Measurements from ENCODE around the gene TMEM154.

Gene TMEM154

DNA sequence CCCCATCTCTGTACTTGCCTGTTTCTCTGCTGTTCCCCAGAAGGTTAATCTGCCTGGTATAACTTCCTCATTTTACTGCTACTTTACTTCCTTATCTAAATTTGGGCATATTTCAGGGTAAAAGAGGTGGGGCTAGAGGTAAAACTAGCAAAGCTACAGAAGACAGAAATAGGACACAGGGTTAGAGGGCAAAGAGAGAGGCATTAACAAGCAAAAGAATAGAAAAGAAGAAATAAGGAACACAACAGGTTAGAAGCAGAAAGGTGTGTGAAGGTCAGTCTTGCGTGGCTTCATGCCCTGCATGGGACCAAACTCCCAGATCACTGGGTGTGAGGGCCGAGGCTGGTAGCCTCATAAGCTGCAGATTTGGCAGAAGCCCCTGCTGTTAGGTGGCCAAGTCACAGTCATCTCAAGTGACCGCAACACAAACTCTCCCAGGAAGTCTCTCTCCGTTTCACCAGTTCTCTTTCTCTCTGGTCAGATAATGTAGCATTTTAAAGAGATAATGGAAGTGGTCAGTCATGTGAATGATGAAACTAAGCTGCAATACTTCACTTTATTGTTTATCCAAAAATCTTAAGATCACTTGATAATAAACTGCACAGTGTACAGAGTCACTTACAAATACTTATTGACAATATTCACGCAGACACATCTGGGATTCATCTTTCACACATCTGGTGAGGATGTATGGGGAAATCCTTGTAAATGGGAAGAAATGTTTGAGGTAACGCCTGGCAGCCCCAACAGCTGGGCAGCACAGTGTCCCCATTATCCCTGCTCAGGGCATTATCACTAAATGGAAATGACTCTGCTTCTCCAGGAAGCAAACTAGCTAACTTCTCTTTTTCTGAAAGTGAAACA is 16.4 kb downstream of the TMEM154 start:
- no peak for DNase-seq (ENCODE audit: low spot score)
- in situ Hi-C loops (cut with MboI; ENCODE audit: low sequenced_read_pairs, unreplicated experiment) = no loop called here
- TF ChIP-seq, protein P1, sequence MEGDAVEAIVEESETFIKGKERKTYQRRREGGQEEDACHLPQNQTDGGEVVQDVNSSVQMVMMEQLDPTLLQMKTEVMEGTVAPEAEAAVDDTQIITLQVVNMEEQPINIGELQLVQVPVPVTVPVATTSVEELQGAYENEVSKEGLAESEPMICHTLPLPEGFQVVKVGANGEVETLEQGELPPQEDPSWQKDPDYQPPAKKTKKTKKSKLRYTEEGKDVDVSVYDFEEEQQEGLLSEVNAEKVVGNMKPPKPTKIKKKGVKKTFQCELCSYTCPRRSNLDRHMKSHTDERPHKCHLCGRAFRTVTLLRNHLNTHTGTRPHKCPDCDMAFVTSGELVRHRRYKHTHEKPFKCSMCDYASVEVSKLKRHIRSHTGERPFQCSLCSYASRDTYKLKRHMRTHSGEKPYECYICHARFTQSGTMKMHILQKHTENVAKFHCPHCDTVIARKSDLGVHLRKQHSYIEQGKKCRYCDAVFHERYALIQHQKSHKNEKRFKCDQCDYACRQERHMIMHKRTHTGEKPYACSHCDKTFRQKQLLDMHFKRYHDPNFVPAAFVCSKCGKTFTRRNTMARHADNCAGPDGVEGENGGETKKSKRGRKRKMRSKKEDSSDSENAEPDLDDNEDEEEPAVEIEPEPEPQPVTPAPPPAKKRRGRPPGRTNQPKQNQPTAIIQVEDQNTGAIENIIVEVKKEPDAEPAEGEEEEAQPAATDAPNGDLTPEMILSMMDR (IDR thresholded peaks at IDR 0.05; ENCODE audit: borderline replicate concordance, control extremely low read depth, extremely low read depth, insufficient read depth, missing control alignments) = no peak

DNA sequence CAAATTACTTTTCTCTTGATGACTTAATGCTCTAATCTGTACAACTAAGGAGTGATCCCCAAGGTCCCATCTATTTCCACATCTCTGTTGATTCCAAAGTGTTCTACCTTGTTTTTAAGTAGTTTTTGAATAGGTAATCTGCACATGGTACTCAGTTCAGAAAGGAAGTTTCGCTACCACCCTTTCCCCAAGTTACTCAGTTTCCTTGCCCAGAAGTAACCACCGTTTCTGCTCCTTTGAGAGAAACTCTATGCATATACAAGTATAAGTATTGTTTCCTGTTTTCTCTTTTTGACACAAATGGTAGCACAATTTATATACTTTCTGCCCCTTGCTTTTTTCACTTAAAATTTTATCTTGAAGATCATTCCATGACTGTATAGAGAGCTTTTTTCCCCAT is 18.1 kb downstream of the TMEM154 start:
- DNase-seq (ENCODE audit: low spot score) = no peak
- in situ Hi-C loops (cut with MboI; ENCODE audit: low sequenced_read_pairs, unreplicated experiment) = no loop called here
- TF ChIP-seq, protein P1 (IDR thresholded peaks at IDR 0.05; ENCODE audit: borderline replicate concordance, control extremely low read depth, extremely low read depth, insufficient read depth, missing control alignments) = no peak

DNA sequence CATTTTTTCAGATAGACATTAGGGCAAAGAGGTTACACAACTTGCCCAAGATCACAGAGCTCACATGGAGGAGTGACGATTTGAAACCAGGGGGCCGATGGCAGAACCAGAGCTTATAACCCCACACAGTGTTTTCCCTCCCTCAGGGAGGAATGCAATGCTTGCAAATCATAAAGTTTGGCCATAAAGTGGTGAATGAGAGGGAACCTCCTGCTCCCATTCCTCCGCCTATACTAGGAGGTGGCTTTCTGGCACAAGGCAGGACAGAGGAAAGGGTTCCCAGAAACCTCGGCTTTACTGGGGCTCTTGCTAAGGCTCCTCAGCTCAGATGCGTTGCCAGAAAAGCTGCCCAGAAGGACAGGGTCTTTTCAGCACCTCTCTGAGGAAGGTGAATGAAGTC is 19.3 kb downstream of the TMEM154 start:
- in situ Hi-C loops (cut with MboI; ENCODE audit: low sequenced_read_pairs, unreplicated experiment) = no loop called here
- TF ChIP-seq, protein P1 (IDR thresholded peaks at IDR 0.05; ENCODE audit: borderline replicate concordance, control extremely low read depth, extremely low read depth, insufficient read depth, missing control alignments) = no peak

DNA sequence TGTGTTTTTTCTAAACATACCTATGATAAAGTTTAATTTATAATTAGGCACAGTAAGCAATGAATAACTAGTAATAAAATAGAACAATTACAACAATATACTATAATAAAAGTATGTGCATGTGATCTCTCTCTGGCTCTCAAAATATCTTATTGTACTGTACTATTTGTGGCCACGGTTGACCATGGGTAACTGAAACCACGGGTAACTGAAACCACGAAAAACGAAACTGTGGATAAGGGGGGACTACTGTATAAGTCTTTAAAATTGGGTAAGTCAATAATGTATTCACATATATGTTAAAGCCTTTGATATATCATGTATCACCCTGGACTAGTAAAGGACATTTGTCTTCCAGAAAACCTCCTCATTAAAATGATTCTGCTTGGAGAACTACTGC is 20.0 kb downstream of the TMEM154 start:
- TF ChIP-seq, protein P1 (IDR thresholded peaks at IDR 0.05; ENCODE audit: borderline replicate concordance, control extremely low read depth, extremely low read depth, insufficient read depth, missing control alignments) = no peak
- DNase-seq (ENCODE audit: low spot score) = no peak
- in situ Hi-C loops (cut with MboI; ENCODE audit: low sequenced_read_pairs, unreplicated experiment) = no loop called here

More for the DNA sequence above, 19.3 kb downstream of the TMEM154 start:
- no peak for DNase-seq (ENCODE audit: low spot score)

DNA sequence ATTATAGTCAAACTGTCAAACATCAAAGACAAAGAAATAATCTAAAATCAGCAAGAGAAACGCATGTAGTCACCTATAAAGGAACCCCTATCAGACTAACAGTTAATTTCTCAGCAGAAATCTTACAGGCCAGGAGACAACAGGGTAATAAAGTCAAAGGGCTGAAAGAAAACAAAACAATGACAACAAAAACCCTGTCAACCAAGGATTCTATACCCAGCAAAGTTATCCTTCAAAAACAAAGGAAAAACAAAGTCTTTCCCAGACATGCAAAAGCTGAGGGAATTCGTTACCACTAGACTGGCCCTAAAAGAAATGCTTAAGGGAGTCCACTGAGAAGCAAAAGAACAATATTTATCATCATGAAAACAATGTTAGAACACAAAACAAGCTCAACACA is 22.1 kb downstream of the TMEM154 start:
- TF ChIP-seq, protein P1 (IDR thresholded peaks at IDR 0.05; ENCODE audit: borderline replicate concordance, control extremely low read depth, extremely low read depth, insufficient read depth, missing control alignments) = no peak
- DNase-seq (ENCODE audit: low spot score) = no peak
- in situ Hi-C loops (cut with MboI; ENCODE audit: low sequenced_read_pairs, unreplicated experiment) = no loop called here

DNA sequence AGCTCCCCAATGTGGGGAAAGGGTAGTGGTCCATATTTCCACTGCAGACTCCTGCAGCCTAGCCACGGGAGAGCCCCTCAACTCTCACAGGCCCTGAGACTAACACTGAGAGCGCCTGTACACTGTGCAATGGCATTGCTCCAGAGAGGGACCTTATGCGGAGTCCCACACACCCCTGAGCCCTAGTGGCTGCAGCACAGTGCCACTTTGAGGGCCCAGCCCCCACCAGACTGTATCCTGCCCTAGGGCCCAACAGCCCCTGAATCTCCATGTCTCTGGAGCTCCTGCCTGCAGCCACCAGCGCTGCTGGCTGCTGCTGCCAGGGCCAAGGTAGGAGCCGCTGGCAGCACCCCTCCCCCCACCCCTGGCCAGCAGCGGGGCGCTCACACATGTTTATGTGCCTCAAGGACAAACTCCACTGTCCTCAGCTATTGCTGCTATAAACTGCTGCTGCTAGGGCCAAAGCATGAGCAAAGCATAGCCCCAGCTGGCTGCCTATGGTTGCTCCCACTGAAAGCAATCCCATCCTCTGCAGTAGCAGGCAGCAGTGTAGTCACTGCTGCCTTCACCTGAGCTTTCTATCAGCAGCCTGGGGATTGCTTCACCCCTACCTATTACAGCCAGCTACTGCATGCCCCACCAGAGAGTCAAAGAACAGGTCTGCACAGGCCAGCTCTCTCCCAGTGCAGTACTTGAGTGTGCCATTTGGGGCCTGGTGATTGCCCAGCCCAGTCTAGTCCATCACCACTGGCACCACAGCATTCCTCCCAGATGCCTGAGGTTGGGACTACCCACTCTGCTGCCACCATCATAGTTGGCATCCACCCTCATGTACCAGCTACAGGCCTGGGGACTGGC is 24.3 kb downstream of the TMEM154 start:
- TF ChIP-seq, protein P1 (IDR thresholded peaks at IDR 0.05; ENCODE audit: borderline replicate concordance, control extremely low read depth, extremely low read depth, insufficient read depth, missing control alignments) = no peak
- in situ Hi-C loops (cut with MboI; ENCODE audit: low sequenced_read_pairs, unreplicated experiment) = no loop called here
- no peak for DNase-seq (ENCODE audit: low spot score)

All from GM13976 (cell line).